H9 (cell line): Measurements from ENCODE around the gene GSAP. TPM values are rescaled to one million over a fixed set of nuclear protein-coding genes. Genes with fewer than 3 reads are reported as not detected.

Source experiments
- DNase-seq: peaks from one replicate; pipeline ENCODE4 v3.0.0-alpha.2; 2017
- H2AFZ ChIP-seq: one replicate; pipeline ENCODE4 v1.6.1; 2013; ENCODE audit warnings: mild to moderate bottlenecking, low read length, control low read depth, moderate library complexity
- H2AK5ac ChIP-seq: 2 replicates; pipeline ENCODE4 v1.6.1; 2013; ENCODE audit warnings: low read length, control low read depth, mixed read lengths; ENCODE audit not compliant: insufficient read length
- H2BK120ac ChIP-seq: one replicate; pipeline ENCODE4 v1.6.1; 2013; ENCODE audit warnings: low read depth, mild to moderate bottlenecking, low read length, control low read depth, inconsistent platforms; ENCODE audit not compliant: poor library complexity, severe bottlenecking
- H2BK12ac ChIP-seq: 2 replicates; pipeline ENCODE4 v1.6.1; 2013; ENCODE audit warnings: low read length, control low read depth, mixed read lengths, low read depth; ENCODE audit not compliant: insufficient read length
- H2BK15ac ChIP-seq: 2 replicates; pipeline ENCODE4 v1.6.1; 2013; ENCODE audit warnings: low read depth, low read length, control low read depth
- H2BK20ac ChIP-seq: one replicate; pipeline ENCODE4 v1.6.1; 2013; ENCODE audit warnings: low read depth, mild to moderate bottlenecking, low read length, control low read depth, inconsistent platforms; ENCODE audit not compliant: poor library complexity, severe bottlenecking
- H2BK5ac ChIP-seq: 2 replicates; pipeline ENCODE4 v1.6.1; 2013; ENCODE audit warnings: low read length, control low read depth, mixed read lengths; ENCODE audit not compliant: insufficient read length
- H3K14ac ChIP-seq: 2 replicates; pipeline ENCODE4 v1.6.1; 2013; ENCODE audit warnings: low read length, control low read depth; ENCODE audit not compliant: insufficient read depth
- H3K18ac ChIP-seq: 2 replicates; pipeline ENCODE4 v1.6.1; 2013; ENCODE audit warnings: low read depth, mild to moderate bottlenecking, mixed read lengths, low read length, control low read depth; ENCODE audit not compliant: insufficient read length
- H3K23ac ChIP-seq: 2 replicates; pipeline ENCODE4 v1.6.1; 2013; ENCODE audit warnings: low read length, control low read depth, mixed read lengths, low read depth; ENCODE audit not compliant: insufficient read length
- H3K23me2 ChIP-seq: 2 replicates; pipeline ENCODE4 v1.6.1; 2013; ENCODE audit warnings: low read depth, mild to moderate bottlenecking, mixed read lengths, low read length, control low read depth; ENCODE audit not compliant: insufficient read length, poor library complexity, severe bottlenecking
- H3K27ac ChIP-seq: 2 replicates; pipeline ENCODE4 v1.5.1; 2013; ENCODE audit warnings: low read length, control low read depth, mixed read lengths, low read depth; ENCODE audit not compliant: insufficient read length
- H3K27me3 ChIP-seq: 2 replicates; pipeline ENCODE4 v1.6.1; 2013; ENCODE audit warnings: low read length, control low read depth, inconsistent platforms; ENCODE audit not compliant: insufficient read depth
- H3K4ac ChIP-seq: 2 replicates; pipeline ENCODE4 v1.6.1; 2013; ENCODE audit warnings: low read depth, mild to moderate bottlenecking, control low read depth, inconsistent platforms, low read length, moderate library complexity
- H3K4me1 ChIP-seq: 2 replicates; pipeline ENCODE4 v1.6.1; 2013; ENCODE audit warnings: low read length, control low read depth, inconsistent platforms; ENCODE audit not compliant: insufficient read depth
- H3K4me2 ChIP-seq: 2 replicates; pipeline ENCODE4 v1.6.1; 2013; ENCODE audit warnings: low read length, control low read depth, mixed read lengths; ENCODE audit not compliant: insufficient read length, insufficient read depth
- H3K56ac ChIP-seq: 2 replicates; pipeline ENCODE4 v1.6.1; 2013; ENCODE audit warnings: low read depth, mild to moderate bottlenecking, mixed read lengths, low read length, control low read depth; ENCODE audit not compliant: insufficient read length
- H3K79me1 ChIP-seq: 2 replicates; pipeline ENCODE4 v1.6.1; 2013; ENCODE audit warnings: low read depth, mild to moderate bottlenecking, moderate library complexity, low read length, control low read depth, inconsistent platforms; ENCODE audit not compliant: insufficient read depth, poor library complexity, severe bottlenecking
- H3K79me2 ChIP-seq: 2 replicates; pipeline ENCODE4 v1.6.1; 2013; ENCODE audit warnings: low read length, control low read depth, inconsistent platforms; ENCODE audit not compliant: insufficient read depth
- H3K9ac ChIP-seq: 2 replicates; pipeline ENCODE4 v1.6.1; 2013; ENCODE audit warnings: low read length, control low read depth, mixed read lengths; ENCODE audit not compliant: insufficient read length; ENCODE audit errors: extremely low read depth
- H3K9me3 ChIP-seq: one replicate; pipeline ENCODE4 v1.6.1; 2013; ENCODE audit warnings: low read depth, low read length, inconsistent platforms; ENCODE audit not compliant: control insufficient read depth
- H3T11ph ChIP-seq: one replicate; pipeline ENCODE4 v1.6.1; 2013; ENCODE audit warnings: mild to moderate bottlenecking, low read length, control low read depth, inconsistent platforms
- H4K20me1 ChIP-seq: one replicate; pipeline ENCODE4 v1.6.1; 2013; ENCODE audit not compliant: control insufficient read depth, insufficient read length, insufficient read depth
- H4K5ac ChIP-seq: 2 replicates; pipeline ENCODE4 v1.6.1; 2013; ENCODE audit warnings: low read depth, mild to moderate bottlenecking, mixed read lengths, low read length, control low read depth; ENCODE audit not compliant: insufficient read length
- H4K8ac ChIP-seq: replicated peaks from 2 replicates; pipeline ENCODE4 v1.6.1; 2013; ENCODE audit warnings: low read length, control low read depth, mixed read lengths, low read depth; ENCODE audit not compliant: insufficient read length
- H4K91ac ChIP-seq: 2 replicates; pipeline ENCODE4 v1.6.1; 2013; ENCODE audit warnings: low read depth, mild to moderate bottlenecking, moderate library complexity, mixed read lengths, low read length, control low read depth; ENCODE audit not compliant: insufficient read length
- H3K27ac Mint-ChIP-seq, 3 experiments: 2 replicates in 2 of 3; 3 replicates in 1 of 3; pipeline ENCODE4 v1.8.0; 2020 to 2021; ENCODE audit warnings: mixed read lengths in 3 of 3, mild to moderate bottlenecking in 1 of 3, moderate library complexity in 1 of 3
- H3K27me3 Mint-ChIP-seq: 2 replicates; pipeline ENCODE4 v1.8.0; 2021; ENCODE audit warnings: low read depth, mild to moderate bottlenecking, moderate library complexity, mixed read lengths
- H3K36me3 Mint-ChIP-seq, 3 experiments: 2 replicates in 2 of 3; 3 replicates in 1 of 3; pipeline ENCODE4 v1.8.0; 2020 to 2021; ENCODE audit warnings: low read depth in 3 of 3, mixed read lengths in 3 of 3; ENCODE audit not compliant: insufficient read depth in 1 of 3
- H3K4me1 Mint-ChIP-seq, 2 experiments: 2 replicates each; pipeline ENCODE4 v1.8.0; 2020; ENCODE audit warnings: mixed read lengths in 2 of 2
- H3K4me3 Mint-ChIP-seq, 2 experiments: 2 replicates in 1 of 2; 3 replicates in 1 of 2; pipeline ENCODE4 v1.8.0; 2020 to 2021; ENCODE audit warnings: mild to moderate bottlenecking in 2 of 2, mixed read lengths in 2 of 2, moderate library complexity in 1 of 2
- H3K9me3 Mint-ChIP-seq, 2 experiments: 2 replicates in 1 of 2; 3 replicates in 1 of 2; pipeline ENCODE4 v1.8.0; 2020; ENCODE audit warnings: mild to moderate bottlenecking in 2 of 2, mixed read lengths in 2 of 2, moderate library complexity in 1 of 2
- CTCF ChIP-seq: fragments of 200-600 bp; sonication (generic); conservative IDR thresholded peaks from 3 replicates; pipeline ENCODE4 v1.8.0; 2021; ENCODE audit warnings: antibody characterized with exemption, mild to moderate bottlenecking
- WGBS: extraction: QIAGEN DNeasy Blood & Tissue Kit; methylation state at CpG from one replicate; pipeline ENCODE4 v1.1.7; 2013; ENCODE audit warnings: missing lambda C conversion rate, low lambda C conversion rate, mixed read lengths; ENCODE audit not compliant: insufficient read length; ENCODE audit errors: extremely low coverage; 5-methylcytosine and 5-hydroxymethylcytosine counted together
- total RNA-seq: library from RNA; stranded (reverse); gene quantifications from 2 replicates; pipeline ENCODE4 v1.2.1, GENCODE V29; 2021

GSAP gene
- total RNA-seq, 1 experiment from 2014 or later, result 1.9 TPM

GRCh38 chr7:77269360-77270093, 146.6 kb downstream of the GSAP start:
- Histone ChIP-seq H3K23me2 (no peaks in the 10 kb centered on the region), H3K56ac (no peak overlapping the region), H4K8ac (no peak overlapping the region), H3K9me3 (no peaks in the 10 kb centered on the region), H3K14ac (no peak overlapping the region), H2BK20ac (no peak overlapping the region), H4K5ac (no peak overlapping the region), H3K4me1 (no peaks in the 10 kb centered on the region), H3K18ac (no peak overlapping the region), H3T11ph (no peak overlapping the region), H3K23ac (no peak overlapping the region), H2AFZ (no peak overlapping the region), H2BK15ac (no peak overlapping the region), H3K79me2 (no peaks in the 10 kb centered on the region), H3K79me1 (no peaks in the 10 kb centered on the region), H4K20me1 (no peaks in the 10 kb centered on the region), H3K27ac (no peak overlapping the region), H4K91ac (no peak overlapping the region), H2BK12ac (no peak overlapping the region), H2AK5ac (no peak overlapping the region), H2BK5ac (no peak overlapping the region), H3K27me3 (peaks cover 2% of the 10 kb centered on the region; the same call in 1 of the 2 replicates), H3K9ac (no peak overlapping the region), H2BK120ac (no peak overlapping the region), H3K4me2 (no peak overlapping the region), H3K4ac (no peak overlapping the region)
- Mint-ChIP-seq H3K36me3 (no peaks in the 10 kb centered on the region), H3K4me3 (no peak overlapping the region), H3K9me3 (no peaks in the 10 kb centered on the region), H3K27ac (no peak overlapping the region), H3K27me3 (peaks cover 2% of the 10 kb centered on the region; the same call in 1 of the 2 replicates), H3K4me1 (no peaks in the 10 kb centered on the region)
- WGBS, result no CpG with 5 or more reads among the region's 4 CpGs
- no peak for TF ChIP-seq CTCF
- no peak for DNase-seq
